Smooth muscle cell of trachea (primary cell): ENCODE results near the gene RXFP1. TPM values are rescaled to one million over a fixed set of nuclear protein-coding genes. Genes with fewer than 3 reads are reported as not detected.

Source experiments
- total RNA-seq: library from RNA; depleted of rRNA; stranded (reverse); fragments of >200 nt; gene quantifications from 2 replicates; pipeline ENCODE4 v1.2.1, GENCODE V29; 2014

RXFP1 gene
- total RNA-seq: 0.73 and 0.83 TPM in 2 replicates

DNA sequence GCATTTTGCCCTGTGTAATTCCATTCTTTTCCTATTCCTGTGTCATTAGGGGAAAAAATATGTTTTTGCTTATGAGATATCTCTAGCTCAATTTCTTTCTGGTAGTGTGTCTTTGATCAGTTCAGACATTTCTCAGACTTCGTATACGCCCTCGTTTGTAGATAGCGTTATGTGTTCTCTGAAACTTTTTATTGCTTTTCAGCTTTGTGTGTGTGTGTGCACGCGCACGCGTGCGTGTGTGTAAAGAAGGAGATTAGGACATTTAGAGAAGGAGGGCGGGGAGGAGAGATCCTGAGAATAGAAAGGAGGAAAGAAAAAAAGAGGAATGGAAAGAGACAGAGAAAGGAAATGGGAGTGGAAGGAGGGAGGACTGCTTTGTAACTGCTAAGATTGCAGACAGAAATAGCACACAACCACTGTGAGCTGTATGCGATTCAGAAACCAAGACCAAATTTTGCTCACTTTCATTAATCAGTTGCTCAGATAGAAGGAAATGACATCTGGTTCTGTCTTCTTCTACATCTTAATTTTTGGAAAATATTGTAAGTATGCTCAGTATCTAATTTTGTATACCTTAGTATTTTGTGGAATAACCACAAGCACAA lies at the start of gene RXFP1:
TSS of gene RXFP1 (plus strand) at position 399 of the 605 bp plus-strand sequence. CDS start at position 494, 95 bp downstream.

DNA sequence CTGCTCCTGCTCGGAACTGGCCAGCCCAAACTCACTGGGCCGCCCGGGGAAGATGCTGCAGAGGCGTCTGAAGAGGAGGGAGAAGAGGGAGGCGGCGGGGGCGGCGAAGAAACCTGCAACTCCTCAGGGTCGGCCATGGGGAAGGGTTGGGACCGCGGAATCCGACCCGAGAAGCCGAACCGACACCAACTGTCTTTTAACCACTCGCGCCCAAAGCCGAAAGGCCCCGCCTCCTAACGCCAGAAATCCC lies 149.9 kb downstream of the RXFP1 start, which contains the start of gene C4orf46:
TSS of gene C4orf46 (minus strand) at position 223 of the 250 bp plus-strand sequence. CDS start at position 137, 86 bp downstream.

DNA sequence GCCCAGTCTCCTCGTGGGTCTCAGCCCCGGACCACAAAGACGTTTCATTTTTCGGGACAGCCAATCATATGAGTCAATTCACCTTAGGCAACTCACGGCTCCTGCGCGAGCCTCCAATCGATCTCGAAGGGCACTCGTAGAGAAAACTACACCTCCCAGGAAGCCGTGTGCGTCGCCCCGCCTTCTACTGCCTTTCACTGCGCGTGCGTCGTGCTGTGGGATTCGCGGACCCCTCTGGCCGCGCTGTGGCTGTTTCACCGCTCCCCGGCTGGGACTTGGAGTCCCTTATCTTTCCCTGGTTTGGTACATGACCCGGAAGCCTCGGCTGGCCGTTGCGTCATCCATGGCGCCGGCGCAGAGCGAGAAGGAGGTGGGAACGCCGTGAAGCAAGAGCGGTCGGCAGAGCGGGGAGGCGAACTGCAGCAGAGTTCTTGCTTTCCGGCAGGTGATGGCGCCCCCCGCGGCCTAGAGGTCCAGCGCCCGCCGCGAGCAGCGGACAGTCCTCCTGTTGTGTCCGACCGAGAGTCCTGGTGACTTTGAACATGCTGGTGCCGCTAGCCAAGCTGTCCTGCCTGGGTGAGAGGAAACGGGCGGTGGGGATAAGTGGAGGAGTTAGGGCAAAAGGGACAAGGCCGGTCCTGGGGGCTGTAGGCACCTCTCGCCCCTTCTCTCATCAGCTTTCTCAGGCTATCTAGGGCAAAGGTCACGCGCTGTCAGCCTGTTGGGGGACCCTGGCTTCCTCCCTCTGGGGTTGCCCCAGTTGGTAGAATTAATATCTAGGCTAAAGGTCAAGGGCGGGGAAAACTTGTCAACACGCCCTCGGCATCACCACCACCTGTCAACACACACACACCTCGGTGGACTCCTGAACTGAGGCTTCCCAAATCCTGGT lies 150.5 kb downstream of the RXFP1 start, which contains the start of gene ETFDH:
TSS of gene ETFDH (plus strand) at position 382 of the 892 bp plus-strand sequence. CDS start at position 543, 161 bp downstream.

Other genes starting within 250 kb of the RXFP1 start
- 20.3 and 25.5 TPM in 2 replicates for gene C4orf46, start 150.0 kb downstream of the RXFP1 start, total RNA-seq
- 42.6 and 46.5 TPM in 2 replicates for gene ETFDH, start 150.4 kb downstream of the RXFP1 start, total RNA-seq
- 26.5 and 37.1 TPM in 2 replicates for gene PPID, start 201.5 kb downstream of the RXFP1 start, total RNA-seq
- 31.7 and 43.5 TPM in 2 replicates for gene FNIP2, start 247.1 kb downstream of the RXFP1 start, total RNA-seq